Epithelial cell of esophagus (primary cell): ENCODE measurements around the gene KIAA1217.

ENCODE experiments used
- DNase-seq: peaks from one replicate; pipeline ENCODE4 v3.0.0; 2010; ENCODE audit warnings: low read depth
- H3K4me3 ChIP-seq: 2 replicates; pipeline ENCODE4 v1.5.1; 2011; ENCODE audit warnings: mild to moderate bottlenecking, low read length, control low read depth
- TF ChIP-seq, protein P1 (sequence below): IDR thresholded peaks from 2 replicates; pipeline ENCODE4 v1.5.1; 2011; ENCODE audit warnings: low read depth, mild to moderate bottlenecking, low read length, control low read depth, inconsistent platforms; ENCODE audit not compliant: insufficient read depth; ENCODE audit errors: missing control alignments

Gene KIAA1217

GRCh38 chr10:24596217-24596930 is 387.4 kb downstream of the KIAA1217 start:
- TF ChIP-seq, protein P1, sequence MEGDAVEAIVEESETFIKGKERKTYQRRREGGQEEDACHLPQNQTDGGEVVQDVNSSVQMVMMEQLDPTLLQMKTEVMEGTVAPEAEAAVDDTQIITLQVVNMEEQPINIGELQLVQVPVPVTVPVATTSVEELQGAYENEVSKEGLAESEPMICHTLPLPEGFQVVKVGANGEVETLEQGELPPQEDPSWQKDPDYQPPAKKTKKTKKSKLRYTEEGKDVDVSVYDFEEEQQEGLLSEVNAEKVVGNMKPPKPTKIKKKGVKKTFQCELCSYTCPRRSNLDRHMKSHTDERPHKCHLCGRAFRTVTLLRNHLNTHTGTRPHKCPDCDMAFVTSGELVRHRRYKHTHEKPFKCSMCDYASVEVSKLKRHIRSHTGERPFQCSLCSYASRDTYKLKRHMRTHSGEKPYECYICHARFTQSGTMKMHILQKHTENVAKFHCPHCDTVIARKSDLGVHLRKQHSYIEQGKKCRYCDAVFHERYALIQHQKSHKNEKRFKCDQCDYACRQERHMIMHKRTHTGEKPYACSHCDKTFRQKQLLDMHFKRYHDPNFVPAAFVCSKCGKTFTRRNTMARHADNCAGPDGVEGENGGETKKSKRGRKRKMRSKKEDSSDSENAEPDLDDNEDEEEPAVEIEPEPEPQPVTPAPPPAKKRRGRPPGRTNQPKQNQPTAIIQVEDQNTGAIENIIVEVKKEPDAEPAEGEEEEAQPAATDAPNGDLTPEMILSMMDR, result no peak
- H3K4me3 ChIP-seq, result no peak overlapping the region
- no peak for DNase-seq

- no peak for DNase-seq
- no peak overlapping the region for H3K4me3 ChIP-seq
- TF ChIP-seq, protein P1, result no peak
These were observed 388.5 kb downstream of the KIAA1217 start for GRCh38 chr10:24597426-24597825.
